ENCODE data around the gene PGLYRP4.

GRCh38 chr1:153397051-153397923, 48.6 kb upstream of the PGLYRP4 start:
- TF ChIP-seq, protein P1, sequence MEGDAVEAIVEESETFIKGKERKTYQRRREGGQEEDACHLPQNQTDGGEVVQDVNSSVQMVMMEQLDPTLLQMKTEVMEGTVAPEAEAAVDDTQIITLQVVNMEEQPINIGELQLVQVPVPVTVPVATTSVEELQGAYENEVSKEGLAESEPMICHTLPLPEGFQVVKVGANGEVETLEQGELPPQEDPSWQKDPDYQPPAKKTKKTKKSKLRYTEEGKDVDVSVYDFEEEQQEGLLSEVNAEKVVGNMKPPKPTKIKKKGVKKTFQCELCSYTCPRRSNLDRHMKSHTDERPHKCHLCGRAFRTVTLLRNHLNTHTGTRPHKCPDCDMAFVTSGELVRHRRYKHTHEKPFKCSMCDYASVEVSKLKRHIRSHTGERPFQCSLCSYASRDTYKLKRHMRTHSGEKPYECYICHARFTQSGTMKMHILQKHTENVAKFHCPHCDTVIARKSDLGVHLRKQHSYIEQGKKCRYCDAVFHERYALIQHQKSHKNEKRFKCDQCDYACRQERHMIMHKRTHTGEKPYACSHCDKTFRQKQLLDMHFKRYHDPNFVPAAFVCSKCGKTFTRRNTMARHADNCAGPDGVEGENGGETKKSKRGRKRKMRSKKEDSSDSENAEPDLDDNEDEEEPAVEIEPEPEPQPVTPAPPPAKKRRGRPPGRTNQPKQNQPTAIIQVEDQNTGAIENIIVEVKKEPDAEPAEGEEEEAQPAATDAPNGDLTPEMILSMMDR (conservative IDR thresholded peaks at IDR 0.05 in 1 of 2, IDR thresholded peaks at IDR 0.05 in 1 of 2; ENCODE audit: extremely low read depth in 1 of 2, insufficient read depth in 1 of 2, low read depth in 1 of 2, low read length in 2 of 2), result no peak
- no peak for TF ChIP-seq EZH2 (IDR thresholded peaks at IDR 0.05; ENCODE audit: borderline replicate concordance, low read length)
